Endothelial cell of umbilical vein (primary cell): ENCODE results near the gene LTBP1. TPM values are rescaled to one million over a fixed set of nuclear protein-coding genes. Genes with fewer than 3 reads are reported as not detected.
A peak's percentile ranks its signal among the peaks of the same experiment; 100 is the strongest.

Experiments
- BruUV-seq: library from RNA; stranded (reverse); fragments of 400-500 nt; replicated peaks from 2 replicates; lab custom pipeline; 2021; lab: Mats Ljungman, UMichigan
- CTCF ChIA-PET: fragments of 300-600, 350-600 bp; sonication (Branson Sonifier 250); formaldehyde crosslinking; loops from one replicate; lab custom pipeline; 2021; ENCODE audit warnings: antibody characterized with exemption, inconsistent platforms; lab: Charles Lee
- POLR2A ChIA-PET: fragments of 300-600, 350-600 bp; sonication (Branson Sonifier 250); formaldehyde crosslinking; loops from one replicate; lab custom pipeline; 2021; ENCODE audit warnings: antibody characterized with exemption, inconsistent platforms; lab: Charles Lee
- DNase-seq: peaks from one replicate; pipeline ENCODE4 v3.0.0-alpha.2; 2011; ENCODE audit warnings: low read depth, low spot score
- FAIRE-seq: peaks from 2 replicates; lab custom pipeline; 2011; peaks lifted over from hg19 to GRCh38; lab: Jason Lieb, UNC
- H2AFZ ChIP-seq: 2 replicates; pipeline ENCODE4 v1.6.0; 2012; ENCODE audit warnings: low read depth, low read length, control low read depth, inconsistent platforms
- H3K27ac ChIP-seq: 2 replicates; pipeline ENCODE4 v1.5.1; 2011; ENCODE audit warnings: low read depth, mild to moderate bottlenecking, control low read depth, low read length, moderate library complexity; ENCODE audit not compliant: insufficient read depth
- H3K27me3 ChIP-seq, 2 experiments: 2 replicates each; pipeline versions ENCODE4 v1.6.0 to v1.6.1; 2011; ENCODE audit warnings: low read length in 2 of 2, mixed read lengths in 1 of 2; ENCODE audit not compliant: control insufficient read depth in 2 of 2, insufficient read depth in 2 of 2
- H3K36me3 ChIP-seq, 2 experiments: 2 replicates in 1 of 2; 3 replicates in 1 of 2; pipeline ENCODE4 v1.5.1; 2011; ENCODE audit warnings: low read length in 2 of 2, mild to moderate bottlenecking in 1 of 2, moderate library complexity in 1 of 2; ENCODE audit not compliant: control insufficient read depth in 2 of 2, insufficient read depth in 2 of 2; ENCODE audit errors: extremely low read depth in 1 of 2
- H3K4me1 ChIP-seq: 3 replicates; pipeline ENCODE4 v1.5.1; 2011; ENCODE audit warnings: mild to moderate bottlenecking, low read length; ENCODE audit not compliant: control insufficient read depth, insufficient read depth; ENCODE audit errors: extremely low read depth
- H3K4me2 ChIP-seq: 2 replicates; pipeline ENCODE4 v1.6.1; 2011; ENCODE audit warnings: low read length, control low read depth, mixed read lengths; ENCODE audit not compliant: insufficient read depth
- H3K4me3 ChIP-seq, 3 experiments: fragments of 200-600 bp in 1 of 3; sonication (generic), shearing (Covaris generic) in 1 of 3; replicated peaks in 1 of 3; 2 replicates each; pipeline ENCODE4 v1.5.1; 2011 to 2016; ENCODE audit warnings: control low read depth in 3 of 3, low read length in 3 of 3, mild to moderate bottlenecking in 2 of 3, inconsistent platforms in 1 of 3, low read depth in 1 of 3, moderate library complexity in 1 of 3; ENCODE audit not compliant: insufficient read depth in 1 of 3
- H3K79me2 ChIP-seq: 2 replicates; pipeline ENCODE4 v1.6.0; 2012; ENCODE audit warnings: low read length, inconsistent platforms; ENCODE audit not compliant: control insufficient read depth, insufficient read depth
- H3K9ac ChIP-seq: replicated peaks from 2 replicates; pipeline ENCODE3; 2011; ENCODE audit warnings: low read length, control low read depth; ENCODE audit not compliant: insufficient read depth; ENCODE audit errors: extremely low read depth
- H3K9me1 ChIP-seq: replicated peaks from 3 replicates; pipeline ENCODE4 v1.6.0; 2011; ENCODE audit warnings: mild to moderate bottlenecking, low read length; ENCODE audit not compliant: control insufficient read depth, insufficient read depth; ENCODE audit errors: extremely low read depth
- H3K9me3 ChIP-seq: replicated peaks from 2 replicates; pipeline ENCODE4 v1.5.1; 2012; ENCODE audit warnings: low read length, inconsistent platforms; ENCODE audit not compliant: control insufficient read depth, insufficient read depth
- H4K20me1 ChIP-seq: replicated peaks from 2 replicates; pipeline ENCODE3; 2011; ENCODE audit warnings: mild to moderate bottlenecking, low read length; ENCODE audit not compliant: control insufficient read depth, insufficient read depth; ENCODE audit errors: extremely low read depth
- EZH2 ChIP-seq: IDR thresholded peaks from 2 replicates; pipeline ENCODE4 v1.6.1; 2012; ENCODE audit warnings: borderline replicate concordance, low read depth, mild to moderate bottlenecking, moderate library complexity, low read length, inconsistent platforms; ENCODE audit not compliant: severe bottlenecking
- FOS ChIP-seq: IDR thresholded peaks from 2 replicates; pipeline ENCODE4 v1.6.1; 2011; ENCODE audit warnings: mild to moderate bottlenecking, low read length, moderate library complexity, borderline replicate concordance; ENCODE audit not compliant: insufficient read depth
- MYC ChIP-seq: IDR thresholded peaks from one replicate; pipeline ENCODE4 v1.6.1; 2011; ENCODE audit warnings: mild to moderate bottlenecking, low read depth, low read length
- POLR2AphosphoS5 ChIP-seq: IDR thresholded peaks from 2 replicates; pipeline ENCODE4 v1.6.1; 2012; ENCODE audit warnings: low read depth, mild to moderate bottlenecking, control low read depth, low read length, moderate library complexity; ENCODE audit not compliant: insufficient read depth
- dilution Hi-C: fragments of 300-500 bp; cut with MboI; formaldehyde crosslinking; loops from one replicate; pipeline ENCODE4 v1.15.0; 2019; ENCODE audit warnings: low sequenced_read_pairs; ENCODE audit not compliant: extremely low pct_ligation_motif_present
- intact Hi-C: fragments of 100-400 bp; cut with micrococcal nuclease; formaldehyde crosslinking; loops from one replicate; pipeline ENCODE4 v1.10.0; 2022
- polyA plus RNA-seq, 4 experiments: library from polyadenylated mRNA; depleted of rRNA in 3 of 4; stranded (reverse) in 3 of 4; unstranded in 1 of 4; fragments of >200 nt; gene quantifications; 2 replicates each; pipeline versions ENCODE4 v1.2.1 to v1.2.3, GENCODE V29; 2011 to 2012; ENCODE audit warnings: missing spikeins in 1 of 4
- total RNA-seq: library from RNA; stranded (reverse); gene quantifications from 2 replicates; pipeline ENCODE4 v1.2.3, GENCODE V29; 2021

LTBP1 gene
- total and polyA plus RNA-seq, 2 donors (not counting 3 experiments of a cell fraction or from before 2014, with no cell fraction given): 57.4 to 68.2 TPM

DNA sequence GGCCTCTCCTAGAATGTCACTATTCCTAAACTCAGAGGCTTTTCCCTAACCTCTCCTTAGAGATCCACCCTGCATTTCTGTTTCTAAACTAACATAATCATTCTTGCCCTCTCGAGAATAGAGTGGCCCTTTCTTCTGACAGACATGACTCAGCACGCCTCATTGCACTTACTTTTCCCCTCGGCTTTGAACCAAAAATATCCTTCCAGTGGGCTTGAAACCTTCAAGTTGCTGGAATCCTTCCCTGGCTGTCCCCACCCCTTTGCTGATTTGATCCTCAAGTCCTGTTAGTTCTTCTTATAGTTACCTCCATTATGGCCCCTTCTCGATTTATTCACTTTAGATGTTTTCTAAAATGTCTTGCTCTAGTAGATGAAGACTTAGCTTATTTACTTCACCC lies 158.0 kb downstream of the LTBP1 start:
- Histone ChIP-seq H3K4me2 (peak overlapping the region; percentile 37), H3K9me3 (no peaks in the 10 kb centered on the region), H3K9me1 (no peaks in the 10 kb centered on the region), H3K9ac (peak overlapping the region; percentile 64), H4K20me1 (no peaks in the 10 kb centered on the region), H3K4me3 (no peak overlapping the region), H3K4me1 (peaks cover 18% of the 10 kb centered on the region), H2AFZ (peak overlapping the region; percentile 5), H3K36me3 (no peaks in the 10 kb centered on the region), H3K27ac (peak overlapping the region; percentile 72), H3K79me2 (no peaks in the 10 kb centered on the region), H3K27me3 (no peaks in the 10 kb centered on the region)
- no TSS peak for BruUV-seq
- peak; percentile 49 for FAIRE-seq
- POLR2A ChIA-PET: no interaction called here
- DNase-seq: peak; percentile 77
- TF ChIP-seq FOS (peak; percentile 66), POLR2AphosphoS5 (no peak)
- intact Hi-C loops: loop anchor here (5.0 kb wide), 1 partner anchor 108 kb away; no protein-coding TSS in a partner anchor
- CTCF ChIA-PET: no interaction called here
- dilution Hi-C loops: no loop called here

DNA sequence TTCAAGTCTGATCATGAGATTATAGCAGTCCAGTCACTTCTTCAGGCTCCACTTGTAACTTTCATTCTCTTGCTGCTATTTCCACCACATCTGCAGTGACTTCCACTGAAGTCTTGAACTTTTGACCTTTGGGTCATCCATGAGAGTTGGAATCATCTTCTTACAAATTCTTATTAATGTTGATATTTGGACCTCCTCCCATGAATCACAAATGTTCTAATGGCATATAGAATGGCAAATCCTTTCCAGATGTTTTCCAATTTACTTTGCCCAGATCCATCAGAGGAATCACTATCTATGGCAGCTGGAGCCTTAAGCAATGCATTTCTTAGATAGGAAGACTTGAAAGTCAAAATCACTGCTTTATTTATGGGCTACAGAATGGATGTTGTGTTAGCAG lies 159.4 kb downstream of the LTBP1 start:
- Histone ChIP-seq H3K4me2 (no peak overlapping the region), H2AFZ (no peak overlapping the region), H3K4me1 (peaks cover 18% of the 10 kb centered on the region), H4K20me1 (no peaks in the 10 kb centered on the region), H3K9ac (no peak overlapping the region), H3K9me3 (no peaks in the 10 kb centered on the region), H3K9me1 (no peaks in the 10 kb centered on the region), H3K4me3 (no peak overlapping the region), H3K27me3 (no peaks in the 10 kb centered on the region), H3K36me3 (no peaks in the 10 kb centered on the region), H3K79me2 (no peaks in the 10 kb centered on the region), H3K27ac (no peak overlapping the region)
- dilution Hi-C loops: no loop called here
- ChIA-PET CTCF (interaction anchor here (0.7 kb wide), 1 partner anchor 260 kb away, joined by 3 read pairs; no protein-coding TSS in a partner anchor), POLR2A (no interaction called here)
- intact Hi-C loops: no loop called here
- FAIRE-seq (no peak), DNase-seq (no peak)
- TF ChIP-seq EZH2 (no peak), MYC (no peak), FOS (no peak)
- BruUV-seq: no TSS peak
